ENCODE data around the gene PALLD.
A peak's percentile ranks its signal among the peaks of the same experiment; 100 is the strongest.
"Not testable (repeated sequence)": the region's sequence is repeated elsewhere in the genome, so short reads cannot be mapped to it uniquely, and the experiment has no call there.

Gene PALLD

GRCh38 chr4:168496834-168497233 lies at the start of gene PALLD:
Gene PALLD (plus strand): TSS chr4:168497052.
- no peak for DNase-seq (ENCODE audit: low read depth in 2 of 2)

- DNase-seq (ENCODE audit: low read depth in 2 of 2): not testable (repeated sequence)
Measured at GRCh38 chr4:168449063-168449462, 47.8 kb upstream of the PALLD start.

GRCh38 chr4:168449719-168450452 lies 47.0 kb upstream of the PALLD start:
- DNase-seq (ENCODE audit: low read depth in 2 of 2): no peak

- no peak for DNase-seq (ENCODE audit: low read depth in 2 of 2)
Measured at GRCh38 chr4:168451331-168451730, 45.5 kb upstream of the PALLD start.

- DNase-seq (ENCODE audit: low read depth in 2 of 2): no peak
Measured at GRCh38 chr4:168451744-168452390, 45.0 kb upstream of the PALLD start.

- DNase-seq (ENCODE audit: low read depth in 2 of 2): no peak
Measured at GRCh38 chr4:168453146-168453545, 43.7 kb upstream of the PALLD start.

- not testable (repeated sequence) for DNase-seq (ENCODE audit: low read depth in 2 of 2)
Measured at GRCh38 chr4:168458256-168458655, 38.6 kb upstream of the PALLD start.

- no peak for DNase-seq (ENCODE audit: low read depth in 2 of 2)
Measured at GRCh38 chr4:168461821-168462220, 35.0 kb upstream of the PALLD start.

- no peak for DNase-seq (ENCODE audit: low read depth in 2 of 2)
Measured at GRCh38 chr4:168472920-168473319, 23.9 kb upstream of the PALLD start.

- no peak for DNase-seq (ENCODE audit: low read depth in 2 of 2)
Measured at GRCh38 chr4:168474660-168475320, 22.1 kb upstream of the PALLD start.

GRCh38 chr4:168475745-168476144 lies 21.1 kb upstream of the PALLD start:
- no peak for DNase-seq (ENCODE audit: low read depth in 2 of 2)

GRCh38 chr4:168478868-168479267 lies 18.0 kb upstream of the PALLD start:
- DNase-seq (ENCODE audit: low read depth in 2 of 2): no peak

GRCh38 chr4:168480931-168481611 lies 15.8 kb upstream of the PALLD start:
- peak in 1 of 2 donors; percentile 29 for DNase-seq (ENCODE audit: low read depth in 2 of 2)

- DNase-seq (ENCODE audit: low read depth in 2 of 2): no peak
Measured at GRCh38 chr4:168483811-168484210, 13.0 kb upstream of the PALLD start.

- DNase-seq (ENCODE audit: low read depth in 2 of 2): no peak
Measured at GRCh38 chr4:168484626-168485025, 12.2 kb upstream of the PALLD start.

GRCh38 chr4:168485156-168485910 lies 11.5 kb upstream of the PALLD start:
- DNase-seq (ENCODE audit: low read depth in 2 of 2): no peak

GRCh38 chr4:168486912-168487281 lies 10.0 kb upstream of the PALLD start:
- DNase-seq (ENCODE audit: low read depth in 2 of 2): no peak

GRCh38 chr4:168487282-168488035 lies 9.4 kb upstream of the PALLD start:
- DNase-seq (ENCODE audit: low read depth in 2 of 2): no peak

- DNase-seq (ENCODE audit: low read depth in 2 of 2): no peak
Measured at GRCh38 chr4:168488869-168489274, 8.0 kb upstream of the PALLD start.

GRCh38 chr4:168489616-168490015 lies 7.2 kb upstream of the PALLD start:
- no peak for DNase-seq (ENCODE audit: low read depth in 2 of 2)

- no peak for DNase-seq (ENCODE audit: low read depth in 2 of 2)
Measured at GRCh38 chr4:168490711-168491110, 6.1 kb upstream of the PALLD start.
